Activated B cell treated with CpG ODN at 0.5 μM for 24 hours (primary cell): Measurements from ENCODE around the gene TBC1D8. TPM values are rescaled to one million over a fixed set of nuclear protein-coding genes. Genes with fewer than 3 reads are reported as not detected.

ENCODE experiments used
- ATAC-seq: fragments of 200-7000 bp; cut with Tn5 transposase; one replicate; pipeline ENCODE4 v1.10.0; 2021; ENCODE audit warnings: low read depth, mild to moderate bottlenecking, moderate library complexity
- CTCF ChIA-PET: fragments of 350-600 bp; sonication (Branson Sonifier 250); formaldehyde crosslinking; loops from one replicate; lab custom pipeline; 2021; ENCODE audit warnings: antibody characterized with exemption; lab: Charles Lee
- POLR2A ChIA-PET: fragments of 350-600 bp; sonication (Branson Sonifier 250); formaldehyde crosslinking; loops from one replicate; lab custom pipeline; 2021; ENCODE audit warnings: antibody characterized with exemption; lab: Charles Lee
- DNase-seq: peaks from one replicate; pipeline ENCODE4 v3.0.0; 2022
- H3K27ac Mint-ChIP-seq: one replicate; pipeline ENCODE4 v1.8.0; 2020; ENCODE audit warnings: mixed read lengths
- H3K27me3 Mint-ChIP-seq: one replicate; pipeline ENCODE4 v1.8.0; 2021; ENCODE audit warnings: mixed read lengths
- H3K36me3 Mint-ChIP-seq: one replicate; pipeline ENCODE4 v1.8.0; 2021; ENCODE audit warnings: low read depth, mixed read lengths
- H3K4me1 Mint-ChIP-seq: one replicate; pipeline ENCODE4 v1.8.0; 2021; ENCODE audit warnings: mixed read lengths
- H3K4me3 Mint-ChIP-seq: one replicate; pipeline ENCODE4 v1.8.0; 2020; ENCODE audit warnings: mild to moderate bottlenecking, mixed read lengths
- H3K9me3 Mint-ChIP-seq: one replicate; pipeline ENCODE4 v1.8.0; 2020; ENCODE audit warnings: mixed read lengths
- CTCF ChIP-seq: fragments of 200-600 bp; IDR thresholded peaks from one replicate; pipeline ENCODE4 v1.8.0; 2022; ENCODE audit warnings: antibody characterized with exemption, mild to moderate bottlenecking
- intact Hi-C: fragments of 100-400 bp; cut with micrococcal nuclease; formaldehyde crosslinking; loops from one replicate; pipeline ENCODE4 v1.15.1; 2024
- total RNA-seq: library from RNA; stranded (reverse); gene quantifications from 2 replicates; pipeline ENCODE4 v1.2.3, GENCODE V29; 2022

TBC1D8 gene
- total RNA-seq, 1 donor from 2014 or later = 4.7 TPM

- Mint-ChIP-seq H3K9me3 (no peaks in the 10 kb centered on the region), H3K27ac (peak overlapping the region; percentile 95), H3K36me3 (peaks cover 59% of the 10 kb centered on the region), H3K27me3 (no peaks in the 10 kb centered on the region), H3K4me3 (peak overlapping the region; percentile 97), H3K4me1 (peaks cover 39% of the 10 kb centered on the region)
- no peak for TF ChIP-seq CTCF
- intact Hi-C loops = loop anchor here (1.0 to 2.0 kb wide), 6 partner anchors 10 to 1821 kb away; partner anchors contain the start of genes CNOT11, EIF5B, MITD1 and MRPL30
- DNase-seq (no peak), ATAC-seq (peak; percentile 2)
- CTCF ChIA-PET = interaction anchor here (0.6 to 2.2 kb wide), 4 partner anchors 10 to 397 kb away, joined by 3 to 14 read pairs (median 6); no protein-coding TSS in a partner anchor
- POLR2A ChIA-PET = interaction anchor here (0.6 to 2.4 kb wide), 19 partner anchors 9 to 1848 kb away, joined by 3 to 38 read pairs (median 4); partner anchors contain the start of genes CNOT11, CREG2, LIPT1 and PDCL3
These were observed 148.5 kb downstream of the TBC1D8 start for GRCh38 chr2:101002562-101003277.

- peaks cover 51% of the 10 kb centered on the region for H3K36me3 Mint-ChIP-seq
- intact Hi-C loops = loop anchor here (1.0 to 2.0 kb wide), 6 partner anchors 10 to 1821 kb away; partner anchors contain the start of genes CNOT11, EIF5B, MITD1 and MRPL30
- ChIA-PET CTCF (interaction anchor here (0.6 to 2.2 kb wide), 4 partner anchors 11 to 396 kb away, joined by 3 to 14 read pairs (median 6); no protein-coding TSS in a partner anchor), POLR2A (interaction anchor here (0.6 to 2.4 kb wide), 25 partner anchors 8 to 1847 kb away, joined by 3 to 38 read pairs (median 4); partner anchors contain the start of genes CNOT11, CREG2, LIPT1 and PDCL3)
- ATAC-seq (peak; percentile 95), DNase-seq (peak; percentile 86)
- peak within 1 kb of the TSS; percentile 95 for H3K27ac Mint-ChIP-seq
- no peaks in the 10 kb centered on the region for H3K27me3 Mint-ChIP-seq
- TF ChIP-seq CTCF = no peak
- peaks cover 38% of the 10 kb centered on the region for H3K4me1 Mint-ChIP-seq
- H3K9me3 Mint-ChIP-seq = no peaks in the 10 kb centered on the region
- H3K4me3 Mint-ChIP-seq = peak within 1 kb of the TSS; percentile 97
These were observed 149.3 kb downstream of the TBC1D8 start, which contains the start of gene RPL31 for GRCh38 chr2:101001691-101002561. Gene RPL31 (plus strand): TSS chr2:101002289. CDS start chr2:101002702, 413 bp downstream.

GRCh38 chr2:100999995-101000394 is 151.2 kb downstream of the TBC1D8 start:
- peaks cover 32% of the 10 kb centered on the region for H3K36me3 Mint-ChIP-seq
- H3K9me3 Mint-ChIP-seq = no peaks in the 10 kb centered on the region
- H3K4me1 Mint-ChIP-seq = peaks cover 33% of the 10 kb centered on the region
- ATAC-seq = no peak
- no peak for DNase-seq
- H3K27me3 Mint-ChIP-seq = no peaks in the 10 kb centered on the region
- no peak overlapping the region for H3K4me3 Mint-ChIP-seq
- ChIA-PET POLR2A (no interaction called here), CTCF (interaction anchor here (0.7 to 1.2 kb wide), 2 partner anchors 13 to 14 kb away, joined by 3 to 6 read pairs; no protein-coding TSS in a partner anchor)
- H3K27ac Mint-ChIP-seq = no peak overlapping the region
- intact Hi-C loops = no loop called here
- TF ChIP-seq CTCF = no peak

- Mint-ChIP-seq H3K9me3 (no peaks in the 10 kb centered on the region), H3K4me1 (peaks cover 15% of the 10 kb centered on the region), H3K4me3 (no peak overlapping the region), H3K27ac (no peak overlapping the region), H3K36me3 (peaks cover 14% of the 10 kb centered on the region), H3K27me3 (no peaks in the 10 kb centered on the region)
- DNase-seq = no peak
- intact Hi-C loops = no loop called here
- POLR2A ChIA-PET = no interaction called here
- no peak for ATAC-seq
- CTCF ChIA-PET = no interaction called here
- TF ChIP-seq CTCF = no peak
These were observed 153.0 kb downstream of the TBC1D8 start for GRCh38 chr2:100998235-100998573.
